ENCODE measurements around the gene ZNF205.

GRCh38 chr16:3073448-3073847 is 38.9 kb upstream of the ZNF205 start:
- TF ChIP-seq, protein P1, sequence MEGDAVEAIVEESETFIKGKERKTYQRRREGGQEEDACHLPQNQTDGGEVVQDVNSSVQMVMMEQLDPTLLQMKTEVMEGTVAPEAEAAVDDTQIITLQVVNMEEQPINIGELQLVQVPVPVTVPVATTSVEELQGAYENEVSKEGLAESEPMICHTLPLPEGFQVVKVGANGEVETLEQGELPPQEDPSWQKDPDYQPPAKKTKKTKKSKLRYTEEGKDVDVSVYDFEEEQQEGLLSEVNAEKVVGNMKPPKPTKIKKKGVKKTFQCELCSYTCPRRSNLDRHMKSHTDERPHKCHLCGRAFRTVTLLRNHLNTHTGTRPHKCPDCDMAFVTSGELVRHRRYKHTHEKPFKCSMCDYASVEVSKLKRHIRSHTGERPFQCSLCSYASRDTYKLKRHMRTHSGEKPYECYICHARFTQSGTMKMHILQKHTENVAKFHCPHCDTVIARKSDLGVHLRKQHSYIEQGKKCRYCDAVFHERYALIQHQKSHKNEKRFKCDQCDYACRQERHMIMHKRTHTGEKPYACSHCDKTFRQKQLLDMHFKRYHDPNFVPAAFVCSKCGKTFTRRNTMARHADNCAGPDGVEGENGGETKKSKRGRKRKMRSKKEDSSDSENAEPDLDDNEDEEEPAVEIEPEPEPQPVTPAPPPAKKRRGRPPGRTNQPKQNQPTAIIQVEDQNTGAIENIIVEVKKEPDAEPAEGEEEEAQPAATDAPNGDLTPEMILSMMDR (conservative IDR thresholded peaks at IDR 0.05 in 1 of 2, IDR thresholded peaks at IDR 0.05 in 1 of 2; ENCODE audit: low read depth in 1 of 2, low read length in 2 of 2): no peak
- no peak for TF ChIP-seq EZH2 (IDR thresholded peaks at IDR 0.05; ENCODE audit: low read length, missing control alignments)
